HG02610 (cell line): ENCODE results near the gene HTR3B.
A peak's percentile ranks its signal among the peaks of the same experiment; 100 is the strongest.
"Not testable (repeated sequence)": the region's sequence is repeated elsewhere in the genome, so short reads cannot be mapped to it uniquely, and the experiment has no call there.

Source experiments
- ATAC-seq: cut with Tn5 transposase; IDR thresholded peaks from one replicate; pipeline ENCODE4 v1.9.1; 2021; ENCODE audit warnings: mild to moderate bottlenecking, moderate library complexity; ENCODE audit not compliant: unreplicated experiment

HTR3B gene

GRCh38 chr11:113904379-113905101 is at the start of gene HTR3B:
Gene HTR3B, plus strand, starts transcription at chr11:113904796. Its CDS starts 138 bp downstream, at chr11:113904934.
- ATAC-seq, result no peak

GRCh38 chr11:113855803-113856202 is 48.8 kb upstream of the HTR3B start:
- ATAC-seq, result no peak

GRCh38 chr11:113856966-113857759 is 47.4 kb upstream of the HTR3B start:
- ATAC-seq, result no peak

DNA sequence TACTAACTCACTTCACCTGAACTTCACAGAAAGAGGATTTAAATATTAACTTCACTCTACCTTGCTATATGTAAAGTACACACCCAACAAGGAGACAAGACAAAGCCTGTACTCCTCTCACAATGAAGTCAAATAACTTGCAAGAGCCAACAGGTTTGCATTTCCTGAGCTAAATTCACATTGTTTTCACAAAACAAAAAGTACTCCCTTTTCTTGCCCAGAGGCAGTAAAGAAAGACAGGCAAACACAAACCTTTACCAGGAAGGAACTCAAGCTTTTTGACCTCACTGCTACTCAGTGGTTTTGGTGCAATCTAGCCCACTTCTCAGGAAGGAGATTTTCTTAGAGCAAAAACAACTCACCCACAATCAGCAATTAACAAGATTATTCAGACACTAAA is 44.9 kb upstream of the HTR3B start:
- ATAC-seq, result no peak

DNA sequence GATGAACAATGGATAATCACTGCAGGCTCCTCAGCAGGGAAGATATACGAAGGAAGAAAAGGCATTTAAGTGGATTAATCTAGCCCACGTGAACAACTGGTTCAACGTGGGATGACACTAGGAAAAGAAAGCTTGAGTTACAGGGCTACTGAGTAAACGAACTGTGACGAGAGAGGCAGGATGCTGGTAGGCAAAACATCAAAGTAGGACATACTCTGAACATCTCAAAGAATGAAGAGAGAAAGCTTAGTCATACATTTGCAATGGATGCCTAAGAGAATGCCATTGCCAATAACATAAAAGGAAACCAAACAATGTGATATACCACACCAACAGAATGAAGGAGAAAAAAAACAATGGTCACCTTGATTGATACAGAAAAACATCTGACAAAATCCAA is 42.2 kb upstream of the HTR3B start:
- ATAC-seq, result no peak

DNA sequence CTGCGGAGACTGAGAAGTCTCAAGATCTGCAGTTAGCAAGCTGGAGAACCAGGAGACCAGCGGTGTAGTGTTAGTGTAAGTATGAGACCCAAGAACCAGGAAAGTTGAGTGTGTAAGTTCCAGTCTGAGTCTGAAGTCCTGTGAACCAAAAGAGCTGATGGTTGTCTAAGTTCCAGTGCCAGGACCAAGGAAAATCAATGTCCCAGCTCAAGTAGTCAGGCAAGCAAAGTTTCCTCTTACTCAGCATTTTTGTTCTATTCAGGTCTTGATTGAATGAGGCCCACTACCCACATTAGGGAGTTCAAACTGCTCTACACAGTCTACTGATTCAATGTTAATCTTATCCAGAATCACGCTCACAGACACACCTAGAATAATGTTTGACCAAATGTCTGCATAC is 40.2 kb upstream of the HTR3B start:
- no peak for ATAC-seq

- ATAC-seq, result no peak
These were observed 38.7 kb upstream of the HTR3B start for GRCh38 chr11:113865873-113866272.

- ATAC-seq, result no peak
These were observed 36.6 kb upstream of the HTR3B start for GRCh38 chr11:113867843-113868503.

- ATAC-seq, result no peak
These were observed 33.3 kb upstream of the HTR3B start for GRCh38 chr11:113871336-113871735.

DNA sequence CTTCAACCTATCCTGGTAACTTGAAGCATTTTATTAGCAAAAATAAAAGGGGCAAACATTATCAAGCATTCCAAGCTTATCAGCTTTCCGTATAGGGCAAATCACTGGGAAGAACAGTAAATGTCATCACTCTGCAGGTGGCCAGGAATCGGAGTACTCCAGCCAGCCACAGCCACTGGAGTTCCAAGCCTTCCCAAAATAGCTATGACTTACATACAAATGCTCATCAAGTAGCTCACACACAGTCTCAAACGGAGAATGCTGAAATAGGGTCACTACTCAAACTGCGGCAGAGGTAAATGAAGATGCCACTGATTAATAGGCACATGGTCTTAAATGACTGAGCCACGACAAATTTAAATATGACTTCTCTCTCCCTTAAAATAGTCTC is 31.4 kb upstream of the HTR3B start:
- no peak for ATAC-seq

- ATAC-seq, result no peak
These were observed 30.5 kb upstream of the HTR3B start for GRCh38 chr11:113874096-113874495.

- ATAC-seq, result peak; percentile 32
These were observed 29.9 kb upstream of the HTR3B start for GRCh38 chr11:113874581-113875233.

- ATAC-seq, result peak; percentile 84
These were observed 29.1 kb upstream of the HTR3B start, which contains the start of gene USP28 for GRCh38 chr11:113875234-113876073. Gene USP28, minus strand, starts transcription at chr11:113875572. Its CDS starts 71 bp downstream, at chr11:113875501.

DNA sequence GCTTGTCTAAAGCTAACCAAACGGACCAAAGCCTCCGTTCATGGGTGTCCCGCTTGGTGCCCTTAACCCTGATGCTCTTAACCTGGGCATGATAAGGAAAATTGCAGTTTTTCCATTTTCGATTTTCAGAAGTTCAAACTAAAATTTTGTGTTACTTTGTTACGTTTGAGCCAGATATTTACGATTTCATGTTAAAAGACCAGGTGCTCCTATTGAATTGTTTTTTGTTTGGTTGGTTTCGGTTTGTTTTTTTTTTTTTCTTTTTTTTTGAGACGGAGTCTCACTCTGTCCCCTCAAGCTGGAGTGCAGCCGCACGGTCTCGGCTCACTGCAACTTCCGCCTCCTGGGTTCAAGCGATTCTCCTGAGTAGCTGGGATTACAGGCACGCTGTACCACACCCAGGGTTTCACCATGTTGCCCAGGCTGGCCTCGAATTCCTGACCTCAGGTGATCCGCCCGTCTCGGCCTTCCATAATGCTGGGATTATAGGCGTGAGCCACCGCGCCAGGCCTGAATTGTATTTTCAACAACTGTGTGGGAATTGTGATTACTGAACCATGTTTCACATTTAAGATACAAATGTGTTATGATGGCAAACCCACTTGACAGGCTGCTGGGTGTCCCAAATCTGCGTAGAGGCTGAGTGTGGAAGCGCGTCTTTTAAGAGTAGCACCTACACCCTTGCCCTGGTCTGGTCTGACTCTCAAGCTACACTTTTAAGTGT is 28.4 kb upstream of the HTR3B start:
- ATAC-seq, result no peak

- no peak for ATAC-seq
These were observed 27.6 kb upstream of the HTR3B start for GRCh38 chr11:113876798-113877669.

GRCh38 chr11:113877670-113878055 is 26.9 kb upstream of the HTR3B start:
- no peak for ATAC-seq

GRCh38 chr11:113879446-113879845 is 25.1 kb upstream of the HTR3B start:
- not testable (repeated sequence) for ATAC-seq

- ATAC-seq, result no peak
These were observed 23.6 kb upstream of the HTR3B start for GRCh38 chr11:113880971-113881370.

GRCh38 chr11:113881856-113882255 is 22.7 kb upstream of the HTR3B start:
- no peak for ATAC-seq
